DND-41 (cell line): ENCODE results near the gene PTPRN2.

Source experiments
- ATAC-seq: fragments of 200-7000 bp; cut with Tn5 transposase; 3 replicates; pipeline ENCODE4 v1.9.1; 2021; ENCODE audit warnings: low read depth; ENCODE audit not compliant: insufficient read depth
- DNase-seq: peaks from one replicate; pipeline ENCODE4 v3.0.0-alpha.2; 2020
- H2AFZ ChIP-seq: 2 replicates; pipeline ENCODE4 v1.6.0; 2012; ENCODE audit warnings: low read depth, low read length
- H3K27ac ChIP-seq: 2 replicates; pipeline ENCODE4 v1.5.1; 2012; ENCODE audit warnings: low read length, inconsistent platforms
- H3K27me3 ChIP-seq: fragments of 200-600 bp; sonication (generic); 2 replicates; pipeline ENCODE4 v1.6.0; 2012; ENCODE audit warnings: low read length, mild to moderate bottlenecking, inconsistent platforms; ENCODE audit not compliant: insufficient read depth, poor library complexity
- H3K36me3 ChIP-seq: 2 replicates; pipeline ENCODE4 v1.5.1; 2012; ENCODE audit warnings: low read length, inconsistent platforms; ENCODE audit not compliant: insufficient read depth
- H3K4me1 ChIP-seq: 2 replicates; pipeline ENCODE4 v1.5.1; 2012; ENCODE audit warnings: mild to moderate bottlenecking, low read length; ENCODE audit not compliant: insufficient read depth
- H3K4me2 ChIP-seq: 2 replicates; pipeline ENCODE4 v1.6.0; 2012; ENCODE audit warnings: mild to moderate bottlenecking, moderate library complexity, low read length, inconsistent platforms; ENCODE audit not compliant: insufficient read depth
- H3K4me3 ChIP-seq, 2 experiments: fragments of 200-600 bp in 1 of 2; shearing (Covaris generic) in 1 of 2; 2 replicates each; pipeline ENCODE4 v1.5.1; 2012 to 2016; ENCODE audit warnings: inconsistent platforms in 2 of 2, low read length in 2 of 2, mild to moderate bottlenecking in 2 of 2, low read depth in 1 of 2, moderate library complexity in 1 of 2
- H3K79me2 ChIP-seq: 2 replicates; pipeline ENCODE4 v1.6.0; 2012; ENCODE audit warnings: low read length, inconsistent platforms; ENCODE audit not compliant: insufficient read depth
- H3K9ac ChIP-seq: 2 replicates; pipeline ENCODE4 v1.6.0; 2012; ENCODE audit warnings: low read depth, mild to moderate bottlenecking, inconsistent platforms, low read length, moderate library complexity
- H3K9me3 ChIP-seq: 2 replicates; pipeline ENCODE4 v1.5.1; 2012; ENCODE audit warnings: low read length, moderate library complexity, mild to moderate bottlenecking, inconsistent platforms; ENCODE audit not compliant: insufficient read depth, severe bottlenecking
- H4K20me1 ChIP-seq: 2 replicates; pipeline ENCODE4 v1.6.0; 2012; ENCODE audit warnings: low read length; ENCODE audit not compliant: insufficient read depth
- EZH2 ChIP-seq: IDR thresholded peaks from 3 replicates; pipeline ENCODE4 v1.6.1; 2012; ENCODE audit warnings: borderline replicate concordance, low read depth, mild to moderate bottlenecking, moderate library complexity, low read length, inconsistent platforms; ENCODE audit not compliant: severe bottlenecking
- TF ChIP-seq, protein P1 (sequence below): IDR thresholded peaks from 2 replicates; pipeline ENCODE4 v1.5.1; 2012; ENCODE audit warnings: borderline replicate concordance, low read length, moderate library complexity, mild to moderate bottlenecking; ENCODE audit not compliant: poor library complexity, severe bottlenecking; ENCODE audit errors: extremely low read depth

The PTPRN2 gene

DNA sequence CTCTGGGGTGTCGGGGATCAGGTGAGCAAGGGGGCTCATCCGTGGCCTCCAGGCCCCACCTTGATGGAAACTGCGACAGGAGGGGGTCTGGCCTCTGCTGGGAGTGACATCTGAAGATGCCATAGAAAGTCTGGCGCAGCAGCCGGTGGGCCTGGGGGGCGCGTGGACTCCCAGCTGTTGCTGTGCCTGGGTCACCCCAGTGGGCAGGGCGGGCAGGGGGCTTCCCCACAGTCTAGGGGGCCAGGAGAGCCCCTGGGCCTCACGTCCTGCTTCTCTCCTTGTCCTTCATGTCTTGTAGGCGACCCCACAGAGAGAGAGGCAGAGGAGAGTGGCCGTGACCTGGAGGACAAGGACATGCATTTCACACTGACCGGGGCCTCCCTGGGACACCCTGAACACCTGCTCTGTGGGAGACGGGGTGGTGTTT is 800.3 kb downstream of the PTPRN2 start:
- no peak overlapping the region for H3K4me3 ChIP-seq
- ATAC-seq = no peak
- H3K4me2 ChIP-seq = no peak overlapping the region
- no peaks in the 10 kb centered on the region for H3K27me3 ChIP-seq
- H3K36me3 ChIP-seq = no peaks in the 10 kb centered on the region
- TF ChIP-seq EZH2 = no peak
- TF ChIP-seq, protein P1, sequence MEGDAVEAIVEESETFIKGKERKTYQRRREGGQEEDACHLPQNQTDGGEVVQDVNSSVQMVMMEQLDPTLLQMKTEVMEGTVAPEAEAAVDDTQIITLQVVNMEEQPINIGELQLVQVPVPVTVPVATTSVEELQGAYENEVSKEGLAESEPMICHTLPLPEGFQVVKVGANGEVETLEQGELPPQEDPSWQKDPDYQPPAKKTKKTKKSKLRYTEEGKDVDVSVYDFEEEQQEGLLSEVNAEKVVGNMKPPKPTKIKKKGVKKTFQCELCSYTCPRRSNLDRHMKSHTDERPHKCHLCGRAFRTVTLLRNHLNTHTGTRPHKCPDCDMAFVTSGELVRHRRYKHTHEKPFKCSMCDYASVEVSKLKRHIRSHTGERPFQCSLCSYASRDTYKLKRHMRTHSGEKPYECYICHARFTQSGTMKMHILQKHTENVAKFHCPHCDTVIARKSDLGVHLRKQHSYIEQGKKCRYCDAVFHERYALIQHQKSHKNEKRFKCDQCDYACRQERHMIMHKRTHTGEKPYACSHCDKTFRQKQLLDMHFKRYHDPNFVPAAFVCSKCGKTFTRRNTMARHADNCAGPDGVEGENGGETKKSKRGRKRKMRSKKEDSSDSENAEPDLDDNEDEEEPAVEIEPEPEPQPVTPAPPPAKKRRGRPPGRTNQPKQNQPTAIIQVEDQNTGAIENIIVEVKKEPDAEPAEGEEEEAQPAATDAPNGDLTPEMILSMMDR = no peak
- no peak overlapping the region for H3K9ac ChIP-seq
- no peaks in the 10 kb centered on the region; the same call in 1 of the 2 replicates for H4K20me1 ChIP-seq
- no peaks in the 10 kb centered on the region for H3K9me3 ChIP-seq
- H3K4me1 ChIP-seq = no peaks in the 10 kb centered on the region
- H2AFZ ChIP-seq = no peak overlapping the region
- H3K79me2 ChIP-seq = no peaks in the 10 kb centered on the region
- DNase-seq = no peak
- H3K27ac ChIP-seq = no peak overlapping the region

- no peaks in the 10 kb centered on the region for H3K27me3 ChIP-seq
These were observed 801.0 kb downstream of the PTPRN2 start for GRCh38 chr7:157786375-157787274.

GRCh38 chr7:157785486-157786186 is 802.0 kb downstream of the PTPRN2 start:
- ATAC-seq (no peak), DNase-seq (no peak)
- TF ChIP-seq, protein P1 = peak; percentile 27
- TF ChIP-seq EZH2 = no peak
- H2AFZ ChIP-seq = no peak overlapping the region
- H3K9me3 ChIP-seq = no peaks in the 10 kb centered on the region
- no peaks in the 10 kb centered on the region for H3K4me1 ChIP-seq
- H3K79me2 ChIP-seq = no peaks in the 10 kb centered on the region
- no peak overlapping the region for H3K9ac ChIP-seq
- no peaks in the 10 kb centered on the region; the same call in 1 of the 2 replicates for H4K20me1 ChIP-seq
- H3K4me3 ChIP-seq = no peak overlapping the region
- H3K36me3 ChIP-seq = no peaks in the 10 kb centered on the region
- no peaks in the 10 kb centered on the region for H3K27me3 ChIP-seq
- no peak overlapping the region for H3K4me2 ChIP-seq
- H3K27ac ChIP-seq = no peak overlapping the region

More at GRCh38 chr7:157786375-157787274, 801.0 kb downstream of the PTPRN2 start:
- H3K9ac ChIP-seq = no peak overlapping the region
- DNase-seq = no peak
- no peak overlapping the region for H3K4me3 ChIP-seq
- H3K79me2 ChIP-seq = no peaks in the 10 kb centered on the region
- H3K4me1 ChIP-seq = no peaks in the 10 kb centered on the region
- H4K20me1 ChIP-seq = no peaks in the 10 kb centered on the region; the same call in 1 of the 2 replicates
- no peak for TF ChIP-seq EZH2
- TF ChIP-seq, protein P1 = no peak
- no peak for ATAC-seq
- no peaks in the 10 kb centered on the region for H3K36me3 ChIP-seq
- H2AFZ ChIP-seq = no peak overlapping the region
- H3K27ac ChIP-seq = no peak overlapping the region
- H3K4me2 ChIP-seq = no peak overlapping the region
- H3K9me3 ChIP-seq = no peaks in the 10 kb centered on the region
